ENCODE measurements around the gene TREML2. TPM values are rescaled to one million over a fixed set of nuclear protein-coding genes. Genes with fewer than 3 reads are reported as not detected.

Gene TREML2
- total RNA-seq, 3 donors from 2014 or later (not counting 1 experiment from before 2014, with no cell fraction given) = 0.75 to 3.0 (median 1.0) TPM

GRCh38 chr6:41156001-41156400 lies 44.9 kb downstream of the TREML2 start:
- Mint-ChIP-seq H3K27ac (no peak overlapping the region), H3K36me3 (no peaks in the 10 kb centered on the region), H3K4me3 (no peak overlapping the region), H3K27me3 (ENCODE audit: low read depth in 2 of 2) (peaks cover 5 to 9% of the 10 kb centered on the region in 2 donors), H3K9me3 (no peaks in the 10 kb centered on the region), H3K4me1 (peaks cover 0 to 4% of the 10 kb centered on the region in 2 donors)
- no peaks in the 10 kb centered on the region for H3K4me1 ChIP-seq (ENCODE audit: control insufficient read depth, insufficient read depth, low read length)
- WGBS (ENCODE audit: insufficient coverage) = 87% methylated on average over 4 of the region's 4 CpGs
- TF ChIP-seq CTCF (IDR thresholded peaks at IDR 0.05) = no peak
- H3K36me3 ChIP-seq (ENCODE audit: control insufficient read depth, insufficient read depth, low read length) = no peaks in the 10 kb centered on the region
- intact Hi-C loops (cut with micrococcal nuclease) = no loop called here
- no peak for DNase-seq
- no peak overlapping the region for H3K4me3 ChIP-seq (ENCODE audit: low read length)
- no peaks in the 10 kb centered on the region for H3K9me3 ChIP-seq (ENCODE audit: control insufficient read depth, insufficient read depth, low read length)
- no peak overlapping the region for H3K27ac ChIP-seq (ENCODE audit: low read length)
- ATAC-seq = no peak
- no peaks in the 10 kb centered on the region for H3K27me3 ChIP-seq (ENCODE audit: control insufficient read depth, insufficient read depth, low read length)

GRCh38 chr6:41155132-41155805 lies 45.7 kb downstream of the TREML2 start:
- DNase-seq (no peak), ATAC-seq (no peak)
- H3K4me3 ChIP-seq (ENCODE audit: low read length) = no peak overlapping the region
- Mint-ChIP-seq H3K4me1 (peaks cover 0 to 4% of the 10 kb centered on the region in 2 donors), H3K9me3 (no peaks in the 10 kb centered on the region), H3K27ac (no peak overlapping the region), H3K36me3 (no peaks in the 10 kb centered on the region), H3K27me3 (ENCODE audit: low read depth in 2 of 2) (peaks cover 5 to 9% of the 10 kb centered on the region in 2 donors), H3K4me3 (no peak overlapping the region)
- no peaks in the 10 kb centered on the region for H3K27me3 ChIP-seq (ENCODE audit: control insufficient read depth, insufficient read depth, low read length)
- 89% methylated on average over 4 of the region's 7 CpGs for WGBS (ENCODE audit: insufficient coverage)
- H3K27ac ChIP-seq (ENCODE audit: low read length) = no peak overlapping the region
- no peaks in the 10 kb centered on the region for H3K4me1 ChIP-seq (ENCODE audit: control insufficient read depth, insufficient read depth, low read length)
- no peaks in the 10 kb centered on the region for H3K9me3 ChIP-seq (ENCODE audit: control insufficient read depth, insufficient read depth, low read length)
- intact Hi-C loops (cut with micrococcal nuclease) = no loop called here
- H3K36me3 ChIP-seq (ENCODE audit: control insufficient read depth, insufficient read depth, low read length) = no peaks in the 10 kb centered on the region
- no peak for TF ChIP-seq CTCF (IDR thresholded peaks at IDR 0.05)

GRCh38 chr6:41153992-41154625 lies 46.8 kb downstream of the TREML2 start, which contains the start of gene TREML1:
Gene TREML1, minus strand, starts transcription at chr6:41154347. Its CDS starts 59 bp downstream, at chr6:41154288.
- Mint-ChIP-seq H3K4me1 (peaks cover 0 to 4% of the 10 kb centered on the region in 2 donors), H3K9me3 (no peaks in the 10 kb centered on the region), H3K36me3 (no peaks in the 10 kb centered on the region), H3K4me3 (no peak within 1 kb of the TSS), H3K27ac (no peak within 1 kb of the TSS), H3K27me3 (ENCODE audit: low read depth in 2 of 2) (peaks cover 5 to 9% of the 10 kb centered on the region in 2 donors)
- Histone ChIP-seq H3K9me3 (ENCODE audit: control insufficient read depth, insufficient read depth, low read length) (no peaks in the 10 kb centered on the region), H3K36me3 (ENCODE audit: control insufficient read depth, insufficient read depth, low read length) (no peaks in the 10 kb centered on the region), H3K4me1 (ENCODE audit: control insufficient read depth, insufficient read depth, low read length) (no peaks in the 10 kb centered on the region), H3K27me3 (ENCODE audit: control insufficient read depth, insufficient read depth, low read length) (no peaks in the 10 kb centered on the region), H3K4me3 (ENCODE audit: low read length) (no peak within 1 kb of the TSS), H3K27ac (ENCODE audit: low read length) (no peak within 1 kb of the TSS)
- TF ChIP-seq CTCF (IDR thresholded peaks at IDR 0.05) = no peak
- intact Hi-C loops (cut with micrococcal nuclease) = no loop called here
- DNase-seq (no peak), ATAC-seq (no peak)
- 50% methylated on average over 5 of the region's 5 CpGs for WGBS (ENCODE audit: insufficient coverage)

Measured in natural killer cell (primary cell).